NCI-H2196 treated with DMSO at 0.1 percent for 48 hours (cell line): ENCODE results near the gene PALLD.
A peak's percentile ranks its signal among the peaks of the same experiment; 100 is the strongest.

Experiments
- DNase-seq: peaks from one replicate; lab custom pipeline; 2025; ENCODE audit not compliant: unreplicated experiment; lab: John Stamatoyannopoulos, UW

The PALLD gene

GRCh38 chr4:168886351-168886750 lies 389.5 kb downstream of the PALLD start:
- DNase-seq, result no peak

GRCh38 chr4:168887809-168888208 lies 391.0 kb downstream of the PALLD start:
- DNase-seq, result no peak

GRCh38 chr4:168888715-168889215 lies 391.9 kb downstream of the PALLD start:
- no peak for DNase-seq

- no peak for DNase-seq
These were observed 394.2 kb downstream of the PALLD start for GRCh38 chr4:168891086-168891485.

- DNase-seq, result no peak
These were observed 394.8 kb downstream of the PALLD start for GRCh38 chr4:168891688-168892087.

GRCh38 chr4:168892475-168892874 lies 395.6 kb downstream of the PALLD start:
- DNase-seq, result no peak

DNA sequence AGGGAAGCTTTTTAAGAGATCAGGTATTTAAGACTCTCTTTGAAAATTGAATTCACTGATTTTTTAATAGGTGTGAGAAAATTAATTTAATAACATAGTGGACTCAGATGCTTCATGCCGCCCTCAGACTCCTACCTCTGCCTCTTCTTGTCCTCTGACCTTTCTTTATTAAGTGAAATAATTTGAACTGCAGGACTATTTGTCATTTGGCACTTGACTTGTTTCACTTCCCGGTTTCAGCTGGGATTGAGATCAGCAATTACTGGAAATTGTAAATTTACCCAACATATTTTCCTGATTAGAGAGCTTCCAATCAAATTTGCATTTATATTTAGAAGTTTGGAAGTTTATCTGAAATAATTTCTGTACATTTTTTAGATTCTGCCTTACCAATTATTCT lies 396.4 kb downstream of the PALLD start:
- DNase-seq, result no peak

- DNase-seq, result no peak
These were observed 397.0 kb downstream of the PALLD start for GRCh38 chr4:168893807-168894206.

DNA sequence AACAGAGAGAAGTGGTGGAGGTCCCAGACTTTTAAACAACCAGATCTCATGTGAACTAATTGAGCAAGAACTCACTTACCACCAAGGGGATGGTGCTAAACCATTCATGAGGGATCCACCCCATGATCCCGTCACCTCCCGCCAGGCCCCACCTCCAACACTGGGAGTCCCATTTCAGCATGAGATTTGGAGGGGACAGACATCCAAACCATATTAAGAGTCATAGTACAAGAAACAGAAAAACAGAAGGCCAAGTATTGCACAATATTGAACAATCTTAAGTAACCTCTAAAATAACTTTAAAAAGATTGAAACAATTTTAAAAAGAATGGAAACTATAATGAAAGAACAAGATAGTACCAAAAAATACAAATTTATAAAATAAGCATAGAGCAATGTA lies 403.2 kb downstream of the PALLD start:
- DNase-seq, result no peak

- no peak for DNase-seq
These were observed 410.4 kb downstream of the PALLD start for GRCh38 chr4:168907119-168907698.

DNA sequence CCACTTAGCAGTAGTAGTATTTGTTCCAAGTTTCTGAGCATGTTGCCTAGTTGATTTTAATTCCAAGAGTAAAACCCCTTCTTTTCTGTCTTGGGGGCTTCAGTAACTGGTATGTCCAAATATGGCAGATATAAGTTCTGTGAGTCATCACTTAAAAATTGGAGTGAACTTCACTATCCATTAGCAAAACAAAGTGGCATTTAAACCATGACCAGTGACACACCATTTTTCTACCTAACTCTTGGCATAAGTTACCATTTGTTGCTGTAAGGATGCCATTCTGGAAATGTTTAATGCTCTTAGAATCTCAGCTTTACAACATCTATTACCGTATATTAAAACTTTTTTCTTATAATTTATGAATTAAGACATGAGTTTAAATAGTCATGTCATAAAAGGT lies 411.2 kb downstream of the PALLD start:
- no peak for DNase-seq

- no peak for DNase-seq
These were observed 412.0 kb downstream of the PALLD start for GRCh38 chr4:168908851-168909273.

GRCh38 chr4:168914095-168914494 lies 417.2 kb downstream of the PALLD start:
- DNase-seq, result no peak

DNA sequence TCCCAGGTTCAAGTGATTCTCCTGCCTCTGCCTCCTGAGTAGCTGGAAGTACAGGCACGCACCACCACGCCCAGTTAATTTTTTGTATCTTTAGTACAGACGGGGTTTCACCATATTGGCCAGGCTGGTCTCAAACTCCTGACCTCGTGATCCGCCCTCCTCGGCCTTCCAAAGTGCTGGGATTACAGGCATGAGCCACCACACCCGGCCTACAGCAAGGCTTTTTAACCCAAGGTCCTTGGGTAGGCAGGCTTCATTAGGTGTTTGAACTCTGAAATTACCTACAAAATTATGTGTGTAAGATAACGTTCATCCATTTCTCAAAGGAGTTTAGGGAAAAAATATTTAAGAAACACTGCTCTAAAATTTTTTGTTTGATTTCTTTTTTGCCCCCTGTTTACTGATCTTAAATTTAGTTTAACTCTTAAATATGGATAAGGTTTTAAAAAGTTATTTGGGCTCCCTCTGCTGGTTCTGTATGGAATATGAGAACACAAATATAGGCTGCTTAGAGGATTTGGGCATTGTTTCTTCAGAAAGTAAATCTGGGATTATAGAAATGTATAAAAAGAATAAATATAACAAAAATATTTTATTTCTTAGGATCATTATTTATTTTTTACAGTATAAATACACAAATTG lies 420.4 kb downstream of the PALLD start:
- DNase-seq, result no peak

DNA sequence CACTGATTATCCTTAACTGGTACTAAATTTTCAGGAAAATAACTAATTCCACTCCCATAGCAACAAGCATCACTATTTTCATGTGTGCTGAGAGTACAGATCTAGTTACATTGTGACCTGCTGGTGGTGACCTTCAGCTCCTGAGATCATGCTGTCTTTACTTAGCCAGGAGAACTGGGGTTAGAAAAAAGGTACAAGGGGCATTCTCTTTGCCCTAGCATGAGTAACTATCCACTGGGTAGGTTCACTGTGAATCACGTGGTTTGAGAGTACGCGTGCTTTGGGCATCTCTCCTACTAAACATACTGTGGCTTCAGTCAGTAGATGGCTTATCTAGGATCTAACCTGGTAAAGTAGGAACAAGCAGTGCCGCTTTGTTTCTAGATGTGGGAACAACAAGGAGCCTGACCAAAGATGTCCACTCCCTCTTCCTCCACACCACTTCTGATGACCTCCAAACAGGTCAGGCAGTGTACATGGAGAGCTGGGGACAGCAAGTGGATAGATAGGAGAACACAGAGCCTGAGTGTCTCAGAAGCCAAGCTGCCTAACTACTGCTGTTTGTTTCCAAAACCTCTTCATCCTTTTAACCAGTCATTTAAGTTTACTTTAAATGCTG lies 423.0 kb downstream of the PALLD start:
- no peak for DNase-seq

DNA sequence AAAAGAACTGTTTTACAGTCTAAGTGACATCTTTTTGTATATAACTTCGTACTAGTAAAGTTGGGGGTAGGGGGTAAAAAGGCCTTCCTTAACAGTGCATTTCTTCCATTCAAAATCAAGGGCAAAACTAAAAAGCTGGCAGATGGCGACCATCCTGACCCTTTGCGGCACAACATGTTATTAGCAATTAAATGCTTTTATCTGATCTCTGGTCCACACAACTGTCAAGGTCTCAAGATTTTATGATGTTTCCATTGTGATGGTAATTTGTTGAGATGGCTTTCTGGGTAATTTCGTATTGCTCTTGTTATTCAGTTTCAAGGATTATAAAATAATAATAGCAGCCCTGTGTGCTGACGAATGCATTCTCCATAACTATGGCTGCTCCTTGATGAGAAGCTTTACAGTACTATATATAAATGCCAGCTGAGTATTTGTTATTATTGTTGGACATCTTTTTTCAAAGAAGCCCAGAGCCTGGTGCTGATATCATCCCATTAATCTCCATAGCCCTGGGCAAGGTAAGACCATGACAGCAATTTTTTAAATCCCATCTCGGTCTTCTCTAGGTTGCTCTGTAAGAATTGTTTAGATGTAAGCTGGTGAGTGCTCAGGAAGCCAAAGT lies 423.7 kb downstream of the PALLD start:
- no peak for DNase-seq

DNA sequence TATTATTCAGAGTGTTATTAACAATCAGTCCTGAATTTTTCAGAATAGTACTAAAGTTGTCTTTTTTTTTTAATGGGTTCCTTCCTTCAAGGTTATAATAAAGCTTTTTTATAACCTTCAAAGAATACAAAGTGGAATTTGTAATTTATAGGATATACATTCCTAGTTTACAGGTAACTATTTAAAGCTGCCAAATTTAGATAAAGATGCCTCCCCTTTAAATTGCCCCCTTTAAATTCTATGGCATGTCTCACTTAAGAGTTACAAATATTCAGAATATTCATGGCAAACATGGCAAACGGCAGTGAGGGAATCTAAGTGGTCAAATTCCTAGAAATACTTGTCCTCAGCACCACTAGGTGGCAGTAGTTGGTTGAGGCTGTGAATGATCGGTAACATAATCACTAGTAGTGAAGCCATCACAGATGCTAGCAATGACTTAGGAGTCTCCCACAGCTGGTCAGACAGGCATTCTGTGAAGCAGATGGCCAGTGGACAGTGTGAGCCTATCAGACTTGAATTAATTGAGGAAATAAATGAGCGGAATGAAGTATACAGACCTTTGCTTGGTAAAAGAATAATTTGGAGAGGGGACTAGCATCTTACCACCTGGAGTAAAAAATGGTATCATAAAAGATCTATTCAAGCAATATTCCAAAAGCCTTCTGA lies 426.8 kb downstream of the PALLD start:
- DNase-seq, result peak; percentile 55

- DNase-seq, result no peak
These were observed 427.8 kb downstream of the PALLD start for GRCh38 chr4:168924667-168925066.

GRCh38 chr4:168925789-168926490 lies 429.1 kb downstream of the PALLD start:
- no peak for DNase-seq

GRCh38 chr4:168928346-168928745 lies 431.5 kb downstream of the PALLD start:
- DNase-seq, result no peak

- DNase-seq, result no peak
These were observed 432.0 kb downstream of the PALLD start for GRCh38 chr4:168928875-168929274.
